ENCODE measurements around the gene ANKRD34A. TPM values are rescaled to one million over a fixed set of nuclear protein-coding genes. Genes with fewer than 3 reads are reported as not detected.
"Not testable (repeated sequence)": the region's sequence is repeated elsewhere in the genome, so short reads cannot be mapped to it uniquely, and the experiment has no call there.

ANKRD34A gene
- total RNA-seq, 1 experiment from 2014 or later, result 0.19 TPM

DNA sequence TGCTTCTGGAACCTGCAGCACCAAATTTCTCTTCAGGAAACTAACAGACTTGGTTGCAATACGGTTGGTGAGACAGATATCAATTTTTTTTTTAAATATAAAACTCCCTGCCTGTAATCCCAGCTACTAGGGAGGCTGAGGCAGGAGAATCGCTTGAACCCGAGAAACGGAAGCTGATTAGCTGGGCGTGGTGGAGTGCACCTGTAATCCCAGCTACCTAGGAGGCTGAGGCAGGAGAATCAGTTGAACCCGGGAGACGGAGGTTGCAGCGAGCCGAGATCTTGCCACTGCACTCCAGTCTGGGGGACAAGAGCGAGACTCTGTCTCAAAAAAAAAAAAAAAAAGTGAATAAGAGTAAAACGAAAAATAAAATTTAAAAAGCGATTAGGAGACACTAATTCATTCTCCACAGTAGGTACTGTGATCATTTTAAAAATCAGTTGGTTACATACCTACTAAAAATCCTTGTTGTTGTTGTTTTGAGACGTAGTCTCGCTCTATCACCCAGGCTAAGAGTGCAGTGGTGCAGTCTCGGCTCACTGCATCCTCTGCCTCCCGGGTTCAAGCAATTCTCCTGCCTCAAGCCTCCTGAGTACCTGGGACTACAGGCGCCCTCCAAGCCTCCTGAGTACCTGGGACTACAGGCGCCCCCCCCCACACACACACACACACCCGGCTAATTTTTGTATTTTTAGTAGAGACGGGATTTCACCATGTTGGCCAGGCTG is 36.3 kb downstream of the ANKRD34A start:
- H3K36me3 Mint-ChIP-seq (ENCODE audit: insufficient read depth, unreplicated experiment), result peaks cover 12% of the 10 kb centered on the region
- no peak for DNase-seq
- peak overlapping the region; percentile 45 for H3K4me3 Mint-ChIP-seq (ENCODE audit: low read depth, unreplicated experiment)
- peak overlapping the region; percentile 68 for H3K27ac Mint-ChIP-seq (ENCODE audit: unreplicated experiment)
- H3K4me1 Mint-ChIP-seq (ENCODE audit: low read depth, unreplicated experiment), result peaks cover 16% of the 10 kb centered on the region
- no peaks in the 10 kb centered on the region for H3K27me3 Mint-ChIP-seq (ENCODE audit: unreplicated experiment)
- TF ChIP-seq, protein P1, sequence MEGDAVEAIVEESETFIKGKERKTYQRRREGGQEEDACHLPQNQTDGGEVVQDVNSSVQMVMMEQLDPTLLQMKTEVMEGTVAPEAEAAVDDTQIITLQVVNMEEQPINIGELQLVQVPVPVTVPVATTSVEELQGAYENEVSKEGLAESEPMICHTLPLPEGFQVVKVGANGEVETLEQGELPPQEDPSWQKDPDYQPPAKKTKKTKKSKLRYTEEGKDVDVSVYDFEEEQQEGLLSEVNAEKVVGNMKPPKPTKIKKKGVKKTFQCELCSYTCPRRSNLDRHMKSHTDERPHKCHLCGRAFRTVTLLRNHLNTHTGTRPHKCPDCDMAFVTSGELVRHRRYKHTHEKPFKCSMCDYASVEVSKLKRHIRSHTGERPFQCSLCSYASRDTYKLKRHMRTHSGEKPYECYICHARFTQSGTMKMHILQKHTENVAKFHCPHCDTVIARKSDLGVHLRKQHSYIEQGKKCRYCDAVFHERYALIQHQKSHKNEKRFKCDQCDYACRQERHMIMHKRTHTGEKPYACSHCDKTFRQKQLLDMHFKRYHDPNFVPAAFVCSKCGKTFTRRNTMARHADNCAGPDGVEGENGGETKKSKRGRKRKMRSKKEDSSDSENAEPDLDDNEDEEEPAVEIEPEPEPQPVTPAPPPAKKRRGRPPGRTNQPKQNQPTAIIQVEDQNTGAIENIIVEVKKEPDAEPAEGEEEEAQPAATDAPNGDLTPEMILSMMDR (IDR thresholded peaks at IDR 0.05; ENCODE audit: unreplicated experiment), result no peak
- intact Hi-C loops (cut with micrococcal nuclease; ENCODE audit: unreplicated experiment), result loop anchor here (2.0 to 5.0 kb wide), 2 partner anchors 36 to 37 kb away; partner anchors contain the start of genes ANKRD34A and POLR3GL
- no peaks in the 10 kb centered on the region for H3K9me3 Mint-ChIP-seq (ENCODE audit: low read depth, unreplicated experiment)
- TSS peak; percentile 98 for BruUV-seq (replicated peaks)
- CTCF ChIA-PET, result interaction anchor here (0.7 to 2.2 kb wide), 17 partner anchors 9 to 109 kb away, joined by 3 to 17 read pairs (median 5); partner anchors contain the start of genes ANKRD34A, LIX1L, NUDT17 and PEX11B

DNA sequence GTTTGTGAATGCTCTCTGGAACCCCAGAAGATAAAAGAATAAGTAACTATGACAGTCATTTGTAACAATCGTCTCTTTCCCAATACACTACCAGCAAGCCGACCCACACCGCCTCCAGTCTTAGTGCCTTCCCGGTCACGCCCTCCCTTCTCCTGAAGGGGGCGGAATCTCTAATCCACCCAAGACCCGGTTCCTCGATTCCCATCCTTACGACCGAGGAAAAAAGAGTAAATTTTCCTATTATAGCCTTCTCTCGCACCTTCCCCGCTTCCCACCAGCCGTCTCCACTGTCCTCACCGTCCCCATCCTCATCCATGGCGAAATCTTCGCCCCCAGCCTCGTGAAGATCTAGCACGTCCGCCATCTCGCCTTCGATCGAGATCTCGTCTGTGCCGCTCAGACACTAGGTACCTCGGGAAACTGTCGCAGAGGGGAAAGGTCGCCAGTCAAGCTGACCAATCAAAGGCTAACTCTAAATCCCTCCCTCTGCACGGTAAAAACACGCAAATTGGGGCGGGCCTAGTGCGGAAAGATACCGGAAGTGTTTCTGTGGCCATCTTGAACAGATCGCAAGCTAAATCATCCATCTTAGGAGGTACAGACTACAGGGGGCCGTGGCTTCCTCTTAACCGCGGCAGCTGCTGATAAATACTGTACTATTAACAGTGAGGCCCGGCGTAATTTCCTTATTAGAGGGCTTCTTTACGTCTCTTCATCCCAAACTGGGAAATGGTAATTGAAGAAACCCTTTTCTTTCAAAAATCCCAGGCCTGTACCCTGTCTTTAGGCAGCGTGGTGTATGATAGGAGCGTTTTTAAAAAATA is 37.1 kb downstream of the ANKRD34A start, which contains the start of gene RBM8A:
TSS of gene RBM8A (minus strand) at position 422 of the 824 bp plus-strand sequence. CDS start at position 364, 58 bp downstream.
- Mint-ChIP-seq H3K9me3 (ENCODE audit: low read depth, unreplicated experiment) (no peaks in the 10 kb centered on the region), H3K27me3 (ENCODE audit: unreplicated experiment) (no peaks in the 10 kb centered on the region), H3K4me1 (ENCODE audit: low read depth, unreplicated experiment) (peaks cover 16% of the 10 kb centered on the region), H3K27ac (ENCODE audit: unreplicated experiment) (no peak within 1 kb of the TSS), H3K36me3 (ENCODE audit: insufficient read depth, unreplicated experiment) (peaks cover 16% of the 10 kb centered on the region), H3K4me3 (ENCODE audit: low read depth, unreplicated experiment) (no peak within 1 kb of the TSS)
- no TSS peak for BruUV-seq (replicated peaks)
- peak; percentile 95 for DNase-seq
- TF ChIP-seq, protein P1 (IDR thresholded peaks at IDR 0.05; ENCODE audit: unreplicated experiment), result peak; percentile 82
- intact Hi-C loops (cut with micrococcal nuclease; ENCODE audit: unreplicated experiment), result loop anchor here (2.0 to 5.0 kb wide), 2 partner anchors 35 to 38 kb away; partner anchors contain the start of genes ANKRD34A and POLR3GL
- CTCF ChIA-PET, result interaction anchor here (0.5 to 2.2 kb wide), 19 partner anchors 8 to 110 kb away, joined by 3 to 17 read pairs (median 4); partner anchors contain the start of genes ANKRD34A, LIX1L, NUDT17 and PEX11B

DNA sequence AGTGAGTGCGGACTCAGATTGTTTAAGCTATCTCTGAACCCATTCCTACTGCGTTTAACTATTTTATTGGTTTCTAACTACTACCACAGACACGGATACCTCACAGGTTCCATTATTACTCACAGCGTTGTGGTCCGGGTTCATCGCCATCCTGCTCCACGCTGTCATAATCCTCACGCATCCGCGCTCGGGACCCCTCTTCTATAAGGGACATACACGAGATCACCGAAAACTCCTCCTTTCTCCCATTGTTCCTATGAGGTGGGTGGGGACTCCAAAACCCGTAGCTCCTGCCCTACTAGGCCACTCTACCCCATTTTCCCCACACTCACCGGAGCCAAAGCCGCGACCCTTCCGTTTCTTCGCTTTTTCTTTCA is 37.7 kb downstream of the ANKRD34A start:
- DNase-seq, result no peak
- H3K27me3 Mint-ChIP-seq (ENCODE audit: unreplicated experiment), result no peaks in the 10 kb centered on the region
- no peak overlapping the region for H3K27ac Mint-ChIP-seq (ENCODE audit: unreplicated experiment)
- H3K36me3 Mint-ChIP-seq (ENCODE audit: insufficient read depth, unreplicated experiment), result peaks cover 16% of the 10 kb centered on the region
- H3K4me1 Mint-ChIP-seq (ENCODE audit: low read depth, unreplicated experiment), result peaks cover 16% of the 10 kb centered on the region
- no peaks in the 10 kb centered on the region for H3K9me3 Mint-ChIP-seq (ENCODE audit: low read depth, unreplicated experiment)
- CTCF ChIA-PET, result interaction anchor here (1.0 to 2.2 kb wide), 9 partner anchors 8 to 94 kb away, joined by 3 to 17 read pairs (median 10); partner anchors contain the start of genes ANKRD34A, LIX1L, PEX11B and PIAS3
- TF ChIP-seq, protein P1 (IDR thresholded peaks at IDR 0.05; ENCODE audit: unreplicated experiment), result no peak
- BruUV-seq (replicated peaks), result no TSS peak
- intact Hi-C loops (cut with micrococcal nuclease; ENCODE audit: unreplicated experiment), result loop anchor here (2.0 to 5.0 kb wide), 2 partner anchors 34 to 38 kb away; partner anchors contain the start of genes ANKRD34A and POLR3GL
- H3K4me3 Mint-ChIP-seq (ENCODE audit: low read depth, unreplicated experiment), result no peak overlapping the region

DNA sequence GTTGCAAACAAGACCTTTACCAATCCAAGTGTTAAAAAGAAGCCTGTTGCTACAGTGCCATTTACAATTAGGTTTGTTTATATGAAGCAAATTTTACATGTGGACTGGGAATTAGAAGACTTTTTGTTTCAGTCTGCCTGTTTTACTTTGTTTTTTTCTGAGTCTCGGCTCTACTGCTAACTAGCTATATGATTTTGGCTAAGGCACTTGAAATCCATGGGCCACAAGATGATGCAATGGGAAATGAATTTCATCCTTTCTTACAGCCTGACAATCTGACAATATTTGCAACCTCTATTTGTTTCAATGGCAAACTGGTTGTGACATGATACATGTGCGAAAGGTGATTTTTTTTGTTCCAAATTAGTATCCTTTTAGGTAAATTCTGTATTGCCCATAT is 42.1 kb downstream of the ANKRD34A start:
- CTCF ChIA-PET, result no interaction called here
- intact Hi-C loops (cut with micrococcal nuclease; ENCODE audit: unreplicated experiment), result no loop called here
- H3K4me3 Mint-ChIP-seq (ENCODE audit: low read depth, unreplicated experiment), result no peak overlapping the region
- DNase-seq, result no peak
- no peaks in the 10 kb centered on the region for H3K9me3 Mint-ChIP-seq (ENCODE audit: low read depth, unreplicated experiment)
- BruUV-seq (replicated peaks), result no TSS peak
- H3K36me3 Mint-ChIP-seq (ENCODE audit: insufficient read depth, unreplicated experiment), result peaks cover 39% of the 10 kb centered on the region
- TF ChIP-seq, protein P1 (IDR thresholded peaks at IDR 0.05; ENCODE audit: unreplicated experiment), result no peak
- peaks cover 15% of the 10 kb centered on the region for H3K4me1 Mint-ChIP-seq (ENCODE audit: low read depth, unreplicated experiment)
- H3K27me3 Mint-ChIP-seq (ENCODE audit: unreplicated experiment), result no peaks in the 10 kb centered on the region
- no peak overlapping the region for H3K27ac Mint-ChIP-seq (ENCODE audit: unreplicated experiment)

DNA sequence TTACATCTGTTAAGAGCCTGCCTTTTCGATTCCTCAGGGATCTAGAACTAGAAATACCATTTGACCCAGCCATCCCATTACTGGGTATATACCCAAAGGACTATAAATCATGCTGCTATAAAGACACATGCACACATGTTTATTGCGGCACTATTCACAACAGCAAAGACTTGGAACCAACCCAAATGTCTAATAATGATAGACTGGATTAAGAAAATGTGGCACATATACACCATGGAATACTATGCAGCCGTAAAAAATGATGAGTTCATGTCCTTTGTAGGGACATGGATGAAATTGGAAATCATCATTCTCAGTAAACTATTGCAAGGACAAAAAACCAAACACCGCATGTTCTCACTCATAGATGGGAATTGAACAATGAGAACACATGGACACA is 44.1 kb downstream of the ANKRD34A start:
- intact Hi-C loops (cut with micrococcal nuclease; ENCODE audit: unreplicated experiment); H3K27ac Mint-ChIP-seq (ENCODE audit: unreplicated experiment); H3K9me3 Mint-ChIP-seq (ENCODE audit: low read depth, unreplicated experiment); BruUV-seq (replicated peaks); H3K27me3 Mint-ChIP-seq (ENCODE audit: unreplicated experiment); DNase-seq: not testable (repeated sequence)
- H3K36me3 Mint-ChIP-seq (ENCODE audit: insufficient read depth, unreplicated experiment), result peaks cover 39% of the 10 kb centered on the region
- peak overlapping the region; percentile 74 for H3K4me3 Mint-ChIP-seq (ENCODE audit: low read depth, unreplicated experiment)
- H3K4me1 Mint-ChIP-seq (ENCODE audit: low read depth, unreplicated experiment), result peaks cover 15% of the 10 kb centered on the region
- CTCF ChIA-PET, result interaction anchor here (0.7 kb wide), 1 partner anchor 59 kb away, joined by 3 read pairs; no protein-coding TSS in a partner anchor

Data from Calu3 (cell line).